ENCODE results near the gene SMAD9.
A peak's percentile ranks its signal among the peaks of the same experiment; 100 is the strongest.

The SMAD9 gene

GRCh38 chr13:36945078-36945477, 25.0 kb upstream of the SMAD9 start:
- TF ChIP-seq ZFX (IDR thresholded peaks at IDR 0.05) (no peak), CTCF (conservative IDR thresholded peaks at IDR 0.05) (no peak)
- no peak overlapping the region for H3K27ac ChIP-seq

- H3K27ac ChIP-seq: no peak overlapping the region
- no peak for TF ChIP-seq CTCF (conservative IDR thresholded peaks at IDR 0.05)
- TF ChIP-seq ZFX (IDR thresholded peaks at IDR 0.05): no peak
Measured at GRCh38 chr13:36925603-36926002, 5.6 kb upstream of the SMAD9 start.

GRCh38 chr13:36924001-36924400, 4.0 kb upstream of the SMAD9 start:
- H3K27ac ChIP-seq: no peak overlapping the region
- TF ChIP-seq ZFX (IDR thresholded peaks at IDR 0.05): no peak
- no peak for TF ChIP-seq CTCF (conservative IDR thresholded peaks at IDR 0.05)

GRCh38 chr13:36921631-36922301, 1.7 kb upstream of the SMAD9 start:
- no peak overlapping the region for H3K27ac ChIP-seq
- TF ChIP-seq CTCF (conservative IDR thresholded peaks at IDR 0.05) (no peak), ZFX (IDR thresholded peaks at IDR 0.05) (no peak)

GRCh38 chr13:36920616-36921185, 663 bp upstream of the SMAD9 start:
- H3K27ac ChIP-seq: peak overlapping the region; percentile 76
- no peak for TF ChIP-seq CTCF (conservative IDR thresholded peaks at IDR 0.05)
- TF ChIP-seq ZFX (IDR thresholded peaks at IDR 0.05): no peak

GRCh38 chr13:36919171-36919832, 736 bp downstream of the SMAD9 start:
- TF ChIP-seq CTCF (conservative IDR thresholded peaks at IDR 0.05): no peak
- TF ChIP-seq ZFX (IDR thresholded peaks at IDR 0.05): no peak
- peak overlapping the region; percentile 76 for H3K27ac ChIP-seq

Measured in C4-2B (cell line).